PC-9 (cell line): ENCODE measurements around the gene ZRANB1. TPM values are rescaled to one million over a fixed set of nuclear protein-coding genes. Genes with fewer than 3 reads are reported as not detected.

ENCODE experiments used
- BruUV-seq: library from RNA; stranded (reverse); fragments of 400-500 nt; replicated peaks from 2 replicates; lab custom pipeline; 2021; lab: Mats Ljungman, UMichigan
- CTCF ChIA-PET: fragments of 300-600 bp; sonication (Branson Sonifier 250); formaldehyde crosslinking; loops from one replicate; lab custom pipeline; 2022; ENCODE audit warnings: antibody characterized with exemption; lab: Charles Lee
- POLR2A ChIA-PET: fragments of 300-600 bp; sonication (Branson Sonifier 250); formaldehyde crosslinking; loops from one replicate; lab custom pipeline; 2022; ENCODE audit warnings: antibody characterized with exemption; ENCODE audit not compliant: unreplicated experiment; lab: Charles Lee
- DNase-seq, 2 experiments: peaks; one replicate each; pipeline versions ENCODE4 v3.0.0 to v3.0.0-alpha.2; 2015 to 2022; ENCODE audit warnings: mixed read lengths in 1 of 2
- H2AFZ ChIP-seq: fragments of 200-600 bp; sonication (generic); 2 replicates; pipeline ENCODE4 v1.8.1; 2017; ENCODE audit warnings: antibody characterized with exemption
- H3F3A ChIP-seq: fragments of 200-600 bp; sonication (generic); 2 replicates; pipeline ENCODE4 v1.8.1; 2017; ENCODE audit warnings: antibody characterized with exemption, mild to moderate bottlenecking, low read depth; ENCODE audit not compliant: insufficient read depth
- H3K27ac ChIP-seq: fragments of 200-600 bp; sonication (generic); 2 replicates; pipeline ENCODE4 v1.6.1; 2016; ENCODE audit warnings: mixed run types
- H3K27me3 ChIP-seq: fragments of 200-600 bp; sonication (generic); 2 replicates; pipeline ENCODE4 v1.6.1; 2016; ENCODE audit warnings: low read depth, mixed run types; ENCODE audit not compliant: insufficient read depth
- H3K36me3 ChIP-seq: fragments of 200-600 bp; sonication (generic); 2 replicates; pipeline ENCODE4 v1.6.1; 2016; ENCODE audit warnings: low read depth, mixed run types
- H3K4me1 ChIP-seq: fragments of 200-600 bp; sonication (generic); replicated peaks from 2 replicates; pipeline ENCODE4 v1.6.1; 2016; ENCODE audit warnings: mixed run types; ENCODE audit not compliant: insufficient read depth
- H3K4me2 ChIP-seq: fragments of 200-600 bp; sonication (generic); 2 replicates; pipeline ENCODE4 v1.6.1; 2017; ENCODE audit warnings: mixed run types
- H3K4me3 ChIP-seq: fragments of 200-600 bp; sonication (generic); 2 replicates; pipeline ENCODE4 v1.6.1; 2016; ENCODE audit warnings: mixed run types
- H3K79me2 ChIP-seq: fragments of 200-600 bp; sonication (generic); 2 replicates; pipeline ENCODE4 v1.6.1; 2017; ENCODE audit warnings: low read depth, mixed run types
- H3K9me2 ChIP-seq: fragments of 200-600 bp; sonication (generic); 2 replicates; pipeline ENCODE4 v1.8.1; 2017; ENCODE audit warnings: mild to moderate bottlenecking; ENCODE audit not compliant: insufficient read depth
- H3K9me3 ChIP-seq: fragments of 200-600 bp; sonication (generic); 2 replicates; pipeline ENCODE4 v1.8.1; 2016; ENCODE audit warnings: low read depth; ENCODE audit not compliant: insufficient read depth
- H4K20me1 ChIP-seq: fragments of 200-600 bp; sonication (generic); 2 replicates; pipeline ENCODE4 v1.8.1; 2017; ENCODE audit not compliant: insufficient read depth
- EZH2 ChIP-seq: fragments of 200-600 bp; sonication (generic); IDR thresholded peaks from 2 replicates; pipeline ENCODE4 v1.8.0; 2017; ENCODE audit warnings: antibody characterized with exemption, low read depth
- intact Hi-C: fragments of 100-400 bp; cut with micrococcal nuclease; formaldehyde crosslinking; loops from one replicate; pipeline ENCODE4 v1.10.0; 2022; ENCODE audit not compliant: unreplicated experiment
- total RNA-seq: library from RNA; stranded (reverse); gene quantifications from 2 replicates; pipeline ENCODE4 v1.2.3, GENCODE V29; 2021
- TF ChIP-seq, protein P1 (sequence below): fragments of 200-600 bp; sonication (generic); conservative IDR thresholded peaks from 2 replicates; pipeline ENCODE4 v1.6.1; 2017; ENCODE audit warnings: mixed run types, antibody characterized with exemption, mild to moderate bottlenecking, moderate library complexity

ZRANB1 gene
- total RNA-seq, 1 experiment from 2014 or later: 10.9 TPM

- H3K9me2 ChIP-seq: no peaks in the 10 kb centered on the region
- CTCF ChIA-PET: interaction anchor here (0.6 kb wide), 1 partner anchor 12 kb away, joined by 9 read pairs; no protein-coding TSS in a partner anchor
- no peaks in the 10 kb centered on the region for H3F3A ChIP-seq
- no peaks in the 10 kb centered on the region for H3K36me3 ChIP-seq
- H3K4me1 ChIP-seq: no peaks in the 10 kb centered on the region
- no peak overlapping the region for H3K4me3 ChIP-seq
- DNase-seq: no peak
- no TSS peak for BruUV-seq
- H3K9me3 ChIP-seq: no peaks in the 10 kb centered on the region
- no peak overlapping the region for H2AFZ ChIP-seq
- peaks cover 6% of the 10 kb centered on the region for H4K20me1 ChIP-seq
- POLR2A ChIA-PET: no interaction called here
- TF ChIP-seq, protein P1, sequence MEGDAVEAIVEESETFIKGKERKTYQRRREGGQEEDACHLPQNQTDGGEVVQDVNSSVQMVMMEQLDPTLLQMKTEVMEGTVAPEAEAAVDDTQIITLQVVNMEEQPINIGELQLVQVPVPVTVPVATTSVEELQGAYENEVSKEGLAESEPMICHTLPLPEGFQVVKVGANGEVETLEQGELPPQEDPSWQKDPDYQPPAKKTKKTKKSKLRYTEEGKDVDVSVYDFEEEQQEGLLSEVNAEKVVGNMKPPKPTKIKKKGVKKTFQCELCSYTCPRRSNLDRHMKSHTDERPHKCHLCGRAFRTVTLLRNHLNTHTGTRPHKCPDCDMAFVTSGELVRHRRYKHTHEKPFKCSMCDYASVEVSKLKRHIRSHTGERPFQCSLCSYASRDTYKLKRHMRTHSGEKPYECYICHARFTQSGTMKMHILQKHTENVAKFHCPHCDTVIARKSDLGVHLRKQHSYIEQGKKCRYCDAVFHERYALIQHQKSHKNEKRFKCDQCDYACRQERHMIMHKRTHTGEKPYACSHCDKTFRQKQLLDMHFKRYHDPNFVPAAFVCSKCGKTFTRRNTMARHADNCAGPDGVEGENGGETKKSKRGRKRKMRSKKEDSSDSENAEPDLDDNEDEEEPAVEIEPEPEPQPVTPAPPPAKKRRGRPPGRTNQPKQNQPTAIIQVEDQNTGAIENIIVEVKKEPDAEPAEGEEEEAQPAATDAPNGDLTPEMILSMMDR: no peak
- TF ChIP-seq EZH2: no peak
- no peaks in the 10 kb centered on the region for H3K27me3 ChIP-seq
- intact Hi-C loops: no loop called here
- peaks cover 20% of the 10 kb centered on the region; the same call in 1 of the 2 replicates for H3K79me2 ChIP-seq
- H3K4me2 ChIP-seq: no peak overlapping the region
- no peak overlapping the region for H3K27ac ChIP-seq
Observed at GRCh38 chr10:125010362-125010761, 68.4 kb downstream of the ZRANB1 start.

DNA sequence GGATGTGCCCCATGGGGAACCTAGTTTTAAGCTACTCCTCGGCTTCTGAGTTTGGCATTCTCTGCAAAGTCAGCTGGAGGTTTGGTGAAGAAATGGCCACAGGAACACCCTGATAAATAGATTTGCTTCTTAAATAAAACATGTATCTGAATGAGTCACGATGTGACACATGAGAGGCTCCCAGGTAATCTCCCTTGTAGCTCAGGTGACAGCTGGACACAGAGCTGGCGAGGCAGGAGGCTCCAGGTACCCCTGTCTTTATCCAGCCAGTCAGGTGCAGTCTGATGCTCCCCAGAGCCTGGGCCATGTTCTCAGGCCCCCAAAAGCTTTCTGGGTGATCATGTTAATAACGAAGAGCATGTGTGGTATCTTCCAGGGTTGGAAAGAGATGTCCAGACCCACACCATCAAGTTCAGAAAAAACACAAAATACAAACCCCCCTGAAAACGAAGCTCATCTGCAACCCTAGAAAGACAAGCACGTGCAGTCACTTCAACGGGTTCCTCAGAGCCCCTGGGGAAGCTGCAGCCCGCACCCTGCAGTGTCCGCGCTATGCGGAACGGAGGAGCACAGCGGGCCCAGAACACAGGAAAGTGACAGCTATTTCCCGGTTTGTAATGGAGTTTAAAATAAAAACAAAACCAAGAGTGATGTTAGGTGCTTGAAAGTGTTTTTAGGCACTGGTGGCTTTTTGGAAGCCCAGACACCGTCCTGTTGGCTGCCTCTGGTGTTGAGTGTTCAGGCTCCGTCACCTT, 69.4 kb downstream of the ZRANB1 start:
- H3K4me3 ChIP-seq: no peak overlapping the region
- H3K36me3 ChIP-seq: no peaks in the 10 kb centered on the region
- peaks cover 6% of the 10 kb centered on the region; the same call in 1 of the 2 replicates for H4K20me1 ChIP-seq
- DNase-seq: no peak
- H3K9me3 ChIP-seq: no peaks in the 10 kb centered on the region
- ChIA-PET POLR2A (interaction anchor here (0.6 kb wide), 1 partner anchor 374 kb away, joined by 3 read pairs; no protein-coding TSS in a partner anchor), CTCF (interaction anchor here (0.5 to 1.1 kb wide), 4 partner anchors 18 to 172 kb away, joined by 3 to 19 read pairs (median 5); no protein-coding TSS in a partner anchor)
- intact Hi-C loops: no loop called here
- TF ChIP-seq, protein P1: no peak
- H3F3A ChIP-seq: no peaks in the 10 kb centered on the region
- peaks cover 20% of the 10 kb centered on the region; the same call in 1 of the 2 replicates for H3K79me2 ChIP-seq
- H3K27me3 ChIP-seq: no peaks in the 10 kb centered on the region
- H3K4me1 ChIP-seq: no peaks in the 10 kb centered on the region
- BruUV-seq: no TSS peak
- no peak overlapping the region for H3K4me2 ChIP-seq
- H3K9me2 ChIP-seq: no peaks in the 10 kb centered on the region
- no peak overlapping the region for H3K27ac ChIP-seq
- H2AFZ ChIP-seq: no peak overlapping the region

DNA sequence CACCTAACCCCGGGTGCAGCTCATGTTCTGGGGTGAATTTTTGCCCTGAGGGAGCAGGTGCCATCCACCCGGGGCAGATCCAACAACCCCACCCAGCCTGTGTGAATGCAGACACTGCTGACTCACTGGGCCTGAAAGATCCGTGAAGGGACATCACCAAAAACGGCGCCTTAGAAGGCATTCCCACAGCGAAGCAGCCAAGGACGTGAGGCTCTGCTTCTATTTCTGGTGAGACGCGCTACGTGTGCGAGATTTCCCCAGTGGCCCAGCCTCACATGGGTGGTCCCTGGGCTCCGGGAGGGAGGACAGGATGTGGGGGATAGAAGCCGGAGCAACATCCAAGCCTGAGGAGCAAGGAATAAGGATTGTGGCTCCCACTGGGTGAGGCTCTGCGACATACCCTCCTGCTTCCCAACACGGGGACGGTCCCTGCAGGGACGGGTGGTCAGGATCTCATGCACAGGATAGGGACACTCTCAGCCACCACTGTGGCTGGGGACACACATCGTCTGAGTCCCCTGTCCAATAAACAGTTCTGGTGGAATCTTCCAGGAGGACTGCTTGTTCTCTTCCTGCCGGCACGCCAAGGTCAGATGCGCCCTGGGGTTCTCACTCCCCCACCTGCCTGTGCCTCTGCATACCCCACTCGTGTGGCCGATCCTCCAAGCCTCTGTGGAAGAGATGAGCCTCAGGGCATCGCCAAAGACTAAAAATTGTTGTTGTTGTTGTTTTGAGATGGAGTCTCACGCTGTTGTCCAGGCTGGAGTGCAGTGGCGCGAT, 70.2 kb downstream of the ZRANB1 start:
- no peaks in the 10 kb centered on the region for H3F3A ChIP-seq
- no peaks in the 10 kb centered on the region for H3K9me2 ChIP-seq
- no peak for DNase-seq
- H3K4me1 ChIP-seq: no peaks in the 10 kb centered on the region
- no peak overlapping the region for H2AFZ ChIP-seq
- H3K27me3 ChIP-seq: no peaks in the 10 kb centered on the region
- ChIA-PET POLR2A (no interaction called here), CTCF (interaction anchor here (0.6 to 1.1 kb wide), 2 partner anchors 34 to 146 kb away, joined by 3 to 19 read pairs; no protein-coding TSS in a partner anchor)
- peaks cover 20% of the 10 kb centered on the region; the same call in 1 of the 2 replicates for H3K79me2 ChIP-seq
- no peaks in the 10 kb centered on the region for H3K9me3 ChIP-seq
- intact Hi-C loops: no loop called here
- no peak overlapping the region for H3K27ac ChIP-seq
- no peak overlapping the region for H3K4me2 ChIP-seq
- TF ChIP-seq, protein P1: no peak
- no peak for TF ChIP-seq EZH2
- peaks cover 8% of the 10 kb centered on the region; the same call in 1 of the 2 replicates for H4K20me1 ChIP-seq
- H3K36me3 ChIP-seq: no peaks in the 10 kb centered on the region
- H3K4me3 ChIP-seq: no peak overlapping the region
- no TSS peak for BruUV-seq
